SJCRH30 (cell line): ENCODE measurements around the gene C5orf46. TPM values are rescaled to one million over a fixed set of nuclear protein-coding genes. Genes with fewer than 3 reads are reported as not detected.

Experiments
- DNase-seq, 2 experiments: peaks; one replicate each; pipeline ENCODE4 v3.0.0-alpha.2; 2015 to 2020
- H3K27ac ChIP-seq: fragments of 250-450 bp; sonication (Bioruptor Pico); 2 replicates; pipeline ENCODE4 v1.5.1; 2020; ENCODE audit warnings: mild to moderate bottlenecking, moderate library complexity
- H3K27me3 ChIP-seq: fragments of 250-450 bp; sonication (Bioruptor Pico); 2 replicates; pipeline ENCODE4 v1.5.1; 2020; ENCODE audit warnings: mild to moderate bottlenecking, moderate library complexity
- H3K36me3 ChIP-seq: fragments of 250-450 bp; sonication (Bioruptor Pico); 2 replicates; pipeline ENCODE4 v1.5.1; 2020; ENCODE audit warnings: mild to moderate bottlenecking, moderate library complexity
- H3K4me1 ChIP-seq: fragments of 250-450 bp; sonication (Bioruptor Pico); 2 replicates; pipeline ENCODE4 v1.5.1; 2020; ENCODE audit warnings: mild to moderate bottlenecking, moderate library complexity
- H3K4me3 ChIP-seq: fragments of 250-450 bp; sonication (Bioruptor Pico); 2 replicates; pipeline ENCODE4 v1.5.1; 2020; ENCODE audit warnings: mild to moderate bottlenecking, moderate library complexity
- H3K9me3 ChIP-seq: fragments of 250-450 bp; sonication (Bioruptor Pico); replicated peaks from 2 replicates; pipeline ENCODE4 v1.5.1; 2020; ENCODE audit warnings: mild to moderate bottlenecking, moderate library complexity
- total RNA-seq: library from RNA; depleted of rRNA; stranded (reverse); fragments of >200 nt; shearing (Covaris generic); gene quantifications from 2 replicates; pipeline ENCODE4 v1.2.3, GENCODE V29; 2014

C5orf46 gene
- total RNA-seq, 1 experiment from 2014 or later = 0.38 TPM

- Histone ChIP-seq H3K27ac (no peak overlapping the region), H3K9me3 (no peaks in the 10 kb centered on the region)
- DNase-seq = no peak
These were observed 7.4 kb upstream of the C5orf46 start for GRCh38 chr5:147913786-147914185.

GRCh38 chr5:147912011-147912410 lies 5.7 kb upstream of the C5orf46 start:
- no peak overlapping the region for H3K27ac ChIP-seq
- no peak for DNase-seq
- H3K4me3 ChIP-seq = no peak overlapping the region
- no peaks in the 10 kb centered on the region for H3K36me3 ChIP-seq
- no peaks in the 10 kb centered on the region; the same call in 1 of the 2 replicates for H3K27me3 ChIP-seq
- no peaks in the 10 kb centered on the region for H3K9me3 ChIP-seq
- H3K4me1 ChIP-seq = no peaks in the 10 kb centered on the region

More at GRCh38 chr5:147913786-147914185, 7.4 kb upstream of the C5orf46 start:
- H3K27me3 ChIP-seq = no peaks in the 10 kb centered on the region; the same call in 1 of the 2 replicates
- H3K36me3 ChIP-seq = no peaks in the 10 kb centered on the region
- H3K4me3 ChIP-seq = no peak overlapping the region
- H3K4me1 ChIP-seq = peaks cover 7% of the 10 kb centered on the region; the same call in 1 of the 2 replicates

- Histone ChIP-seq H3K4me3 (no peak overlapping the region), H3K27ac (no peak overlapping the region), H3K27me3 (no peaks in the 10 kb centered on the region; the same call in 1 of the 2 replicates), H3K36me3 (no peaks in the 10 kb centered on the region), H3K9me3 (no peaks in the 10 kb centered on the region), H3K4me1 (0 out of 2 replicates have a peak, but pooled peaks cover 4% of the 10 kb centered on the region)
- DNase-seq = no peak
These were observed 5.1 kb upstream of the C5orf46 start for GRCh38 chr5:147911427-147911826.

GRCh38 chr5:147904110-147904509 lies 2.2 kb downstream of the C5orf46 start:
- Histone ChIP-seq H3K27ac (no peak overlapping the region), H3K4me1 (peaks cover 10% of the 10 kb centered on the region; the same call in 1 of the 2 replicates), H3K9me3 (no peaks in the 10 kb centered on the region), H3K4me3 (no peak overlapping the region), H3K27me3 (0 out of 2 replicates have a peak, but pooled peaks cover 3% of the 10 kb centered on the region), H3K36me3 (no peaks in the 10 kb centered on the region)
- DNase-seq = no peak

- no peaks in the 10 kb centered on the region for H3K9me3 ChIP-seq
- H3K4me3 ChIP-seq = no peak overlapping the region
- 0 out of 2 replicates have a peak, but pooled peaks cover 3% of the 10 kb centered on the region for H3K27me3 ChIP-seq
- H3K27ac ChIP-seq = no peak overlapping the region
- DNase-seq = no peak
- peaks cover 10% of the 10 kb centered on the region; the same call in 1 of the 2 replicates for H3K4me1 ChIP-seq
- H3K36me3 ChIP-seq = no peaks in the 10 kb centered on the region
These were observed 3.7 kb downstream of the C5orf46 start for GRCh38 chr5:147902609-147903115.

- Histone ChIP-seq H3K27ac (no peak overlapping the region), H3K9me3 (no peaks in the 10 kb centered on the region), H3K36me3 (no peaks in the 10 kb centered on the region), H3K27me3 (0 out of 2 replicates have a peak, but pooled peaks cover 3% of the 10 kb centered on the region), H3K4me3 (no peak overlapping the region), H3K4me1 (peaks cover 7% of the 10 kb centered on the region; the same call in 1 of the 2 replicates)
- no peak for DNase-seq
These were observed 4.7 kb downstream of the C5orf46 start for GRCh38 chr5:147901599-147902039.

- DNase-seq = no peak
- peaks cover 3% of the 10 kb centered on the region; the same call in 1 of the 2 replicates for H3K4me1 ChIP-seq
- no peaks in the 10 kb centered on the region for H3K27me3 ChIP-seq
These were observed 7.4 kb downstream of the C5orf46 start for GRCh38 chr5:147898875-147899401.

GRCh38 chr5:147895864-147896263 lies 10.5 kb downstream of the C5orf46 start:
- DNase-seq = no peak
- Histone ChIP-seq H3K27ac (no peak overlapping the region), H3K9me3 (no peaks in the 10 kb centered on the region), H3K27me3 (no peaks in the 10 kb centered on the region), H3K4me1 (no peaks in the 10 kb centered on the region), H3K36me3 (no peaks in the 10 kb centered on the region), H3K4me3 (no peak overlapping the region)

More at GRCh38 chr5:147898875-147899401, 7.4 kb downstream of the C5orf46 start:
- Histone ChIP-seq H3K9me3 (no peaks in the 10 kb centered on the region), H3K36me3 (no peaks in the 10 kb centered on the region), H3K4me3 (no peak overlapping the region), H3K27ac (no peak overlapping the region)

GRCh38 chr5:147893820-147894219 lies 12.5 kb downstream of the C5orf46 start:
- no peak overlapping the region for H3K27ac ChIP-seq
- H3K4me1 ChIP-seq = no peaks in the 10 kb centered on the region
- no peak overlapping the region for H3K4me3 ChIP-seq
- no peak for DNase-seq
- H3K27me3 ChIP-seq = no peaks in the 10 kb centered on the region
- H3K36me3 ChIP-seq = no peaks in the 10 kb centered on the region
- H3K9me3 ChIP-seq = no peaks in the 10 kb centered on the region

- Histone ChIP-seq H3K27ac (no peak overlapping the region), H3K4me3 (no peak overlapping the region), H3K36me3 (no peaks in the 10 kb centered on the region), H3K27me3 (no peaks in the 10 kb centered on the region), H3K4me1 (no peaks in the 10 kb centered on the region), H3K9me3 (no peaks in the 10 kb centered on the region)
- no peak for DNase-seq
These were observed 13.5 kb downstream of the C5orf46 start for GRCh38 chr5:147892696-147893296.

GRCh38 chr5:147887930-147888329 lies 18.4 kb downstream of the C5orf46 start:
- Histone ChIP-seq H3K4me1 (no peaks in the 10 kb centered on the region), H3K36me3 (no peaks in the 10 kb centered on the region), H3K27me3 (no peaks in the 10 kb centered on the region), H3K27ac (no peak overlapping the region), H3K9me3 (no peaks in the 10 kb centered on the region), H3K4me3 (no peak overlapping the region)
- no peak for DNase-seq

GRCh38 chr5:147887026-147887627 lies 19.2 kb downstream of the C5orf46 start:
- Histone ChIP-seq H3K4me3 (no peak overlapping the region), H3K9me3 (no peaks in the 10 kb centered on the region), H3K27me3 (no peaks in the 10 kb centered on the region), H3K36me3 (no peaks in the 10 kb centered on the region), H3K27ac (no peak overlapping the region), H3K4me1 (no peaks in the 10 kb centered on the region)
- DNase-seq = peak in 1 of 2 experiments; percentile 57

GRCh38 chr5:147882586-147883313 lies 23.6 kb downstream of the C5orf46 start:
- no peaks in the 10 kb centered on the region for H3K9me3 ChIP-seq
- peak in 1 of 2 experiments; percentile 16 for DNase-seq
- no peak overlapping the region for H3K27ac ChIP-seq
- no peak overlapping the region for H3K4me3 ChIP-seq
- no peaks in the 10 kb centered on the region for H3K27me3 ChIP-seq
- H3K36me3 ChIP-seq = no peaks in the 10 kb centered on the region
- no peaks in the 10 kb centered on the region for H3K4me1 ChIP-seq

- Histone ChIP-seq H3K36me3 (no peaks in the 10 kb centered on the region), H3K27me3 (peaks cover 6% of the 10 kb centered on the region; the same call in 1 of the 2 replicates), H3K4me1 (no peaks in the 10 kb centered on the region), H3K27ac (no peak overlapping the region), H3K9me3 (no peaks in the 10 kb centered on the region), H3K4me3 (no peak overlapping the region)
- DNase-seq = no peak
These were observed 25.9 kb downstream of the C5orf46 start for GRCh38 chr5:147880487-147880886.
